ENCODE data around the gene NR2F6. TPM values are rescaled to one million over a fixed set of nuclear protein-coding genes. Genes with fewer than 3 reads are reported as not detected.

Gene NR2F6
- total RNA-seq, 1 experiment from 2014 or later, result 29.8 TPM

DNA sequence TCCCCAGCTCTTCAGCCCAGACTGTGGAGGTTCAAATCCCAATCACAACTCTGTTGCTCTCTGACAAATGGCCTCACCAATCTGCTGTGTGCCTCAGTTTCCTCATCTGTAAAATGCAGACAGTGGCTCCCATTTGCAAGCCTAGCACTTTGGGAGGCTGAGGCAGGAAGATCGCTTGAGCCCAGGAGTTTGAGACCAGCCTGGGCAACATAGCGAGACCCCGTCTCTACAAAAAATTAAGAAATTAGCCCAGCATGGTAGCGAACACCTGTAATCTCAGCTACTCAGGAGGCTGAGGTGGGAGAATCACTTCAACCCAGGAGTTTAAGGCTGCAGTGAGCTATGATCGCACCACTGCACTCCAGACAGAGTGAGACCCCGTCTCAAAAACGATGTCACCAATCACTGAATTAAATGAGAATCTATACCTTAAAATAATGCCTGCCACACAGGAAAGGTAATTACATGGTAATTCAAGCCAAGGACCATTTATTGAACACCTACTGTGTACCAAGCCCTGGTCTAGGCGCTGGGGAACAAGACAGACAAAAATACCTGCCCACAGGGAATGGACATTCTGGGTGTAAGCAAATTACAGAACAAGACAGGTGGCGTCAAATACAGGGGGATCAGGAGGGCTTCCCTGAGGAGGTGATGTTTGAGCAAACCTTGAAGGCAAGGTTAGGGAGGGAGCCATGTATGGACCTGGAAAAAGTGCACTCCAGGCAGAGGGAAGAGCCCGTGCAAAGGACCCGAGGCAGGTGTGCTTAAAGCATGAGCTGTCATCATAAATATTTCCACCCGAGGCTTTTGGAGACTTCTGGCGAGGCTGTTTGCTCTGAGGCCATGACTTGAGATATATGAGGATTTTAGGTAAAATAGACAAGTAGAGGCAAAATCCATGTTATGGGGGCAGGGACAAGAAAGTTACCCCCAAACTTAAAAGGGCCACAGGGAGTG is 7.7 kb downstream of the NR2F6 start:
- no peak for DNase-seq (ENCODE audit: low read depth)

DNA sequence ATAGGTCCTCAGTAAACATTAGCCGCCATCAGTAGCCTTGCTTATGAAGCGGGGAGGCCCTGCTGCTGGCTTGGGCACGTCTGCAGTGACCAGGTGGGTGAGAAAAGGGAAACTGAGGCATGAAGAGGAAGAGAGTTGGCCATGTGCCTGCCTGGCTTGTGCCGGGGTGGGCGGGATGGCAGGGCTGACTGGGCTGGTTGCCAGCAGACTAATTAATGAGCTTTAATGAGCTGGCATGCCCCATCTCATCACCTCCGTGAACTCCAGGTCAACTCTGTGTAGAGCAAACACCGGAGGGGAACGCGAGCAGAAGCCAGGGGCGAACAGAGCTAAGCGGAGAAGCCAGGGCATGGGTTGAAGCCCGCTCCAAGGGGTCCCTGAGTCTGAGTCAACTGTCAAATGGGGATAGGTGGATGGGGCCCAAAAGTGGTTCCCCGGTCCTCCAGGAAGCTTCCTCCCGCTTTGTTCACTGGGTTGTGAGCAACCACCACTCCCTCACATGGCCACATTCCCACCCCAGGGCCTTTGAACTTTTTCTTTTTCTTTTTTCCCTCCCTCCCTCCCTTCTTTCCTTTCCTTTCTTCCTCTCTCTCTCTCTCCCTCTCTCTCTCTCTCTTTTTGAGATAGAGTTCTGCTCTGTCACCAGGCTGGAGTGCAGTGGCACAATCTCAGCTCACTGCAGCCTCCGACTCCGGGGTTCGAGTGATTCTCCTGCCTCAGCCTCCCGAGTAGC is 8.7 kb downstream of the NR2F6 start:
- no peak for DNase-seq (ENCODE audit: low read depth)

DNA sequence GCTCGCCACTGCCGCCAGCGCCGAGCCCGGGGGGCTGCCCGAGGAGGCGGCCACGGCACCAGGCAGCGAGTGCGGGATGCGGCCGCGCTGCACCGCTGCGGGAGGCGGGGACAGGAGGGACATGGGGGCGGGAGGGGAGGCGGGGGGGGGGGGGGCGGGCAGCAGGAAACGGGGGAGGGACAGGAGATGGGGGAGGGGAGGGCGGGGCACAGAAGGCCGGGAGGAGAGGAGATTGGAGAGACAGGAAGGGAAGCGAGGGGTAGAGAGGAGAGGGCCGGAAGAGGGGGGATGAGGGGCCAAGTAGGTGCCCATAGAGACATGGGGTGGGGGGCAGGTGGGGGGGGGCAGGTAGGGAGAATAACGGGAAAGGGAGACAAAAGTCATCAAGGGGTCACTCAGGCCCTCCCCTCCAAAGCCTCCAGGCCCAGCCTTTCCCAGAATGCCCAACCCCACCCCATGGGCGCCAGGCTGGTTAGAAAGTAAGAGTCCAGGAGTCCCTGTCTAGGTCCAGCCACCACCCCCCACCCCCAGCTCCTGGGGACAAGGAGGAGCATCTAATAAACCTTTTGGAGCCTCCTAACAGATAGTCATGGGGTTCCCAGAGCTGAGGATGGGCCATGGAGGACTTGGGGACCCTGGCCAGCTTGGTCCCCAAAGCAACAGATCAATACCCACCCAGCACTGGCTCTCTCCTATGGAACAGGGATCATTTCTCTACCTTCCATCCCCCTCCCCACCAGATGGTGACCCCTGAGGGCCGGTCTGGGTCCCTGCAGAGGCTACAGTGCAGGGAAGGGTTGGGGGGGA is 9.5 kb downstream of the NR2F6 start:
- peak; percentile 60 for DNase-seq (ENCODE audit: low read depth)

DNA sequence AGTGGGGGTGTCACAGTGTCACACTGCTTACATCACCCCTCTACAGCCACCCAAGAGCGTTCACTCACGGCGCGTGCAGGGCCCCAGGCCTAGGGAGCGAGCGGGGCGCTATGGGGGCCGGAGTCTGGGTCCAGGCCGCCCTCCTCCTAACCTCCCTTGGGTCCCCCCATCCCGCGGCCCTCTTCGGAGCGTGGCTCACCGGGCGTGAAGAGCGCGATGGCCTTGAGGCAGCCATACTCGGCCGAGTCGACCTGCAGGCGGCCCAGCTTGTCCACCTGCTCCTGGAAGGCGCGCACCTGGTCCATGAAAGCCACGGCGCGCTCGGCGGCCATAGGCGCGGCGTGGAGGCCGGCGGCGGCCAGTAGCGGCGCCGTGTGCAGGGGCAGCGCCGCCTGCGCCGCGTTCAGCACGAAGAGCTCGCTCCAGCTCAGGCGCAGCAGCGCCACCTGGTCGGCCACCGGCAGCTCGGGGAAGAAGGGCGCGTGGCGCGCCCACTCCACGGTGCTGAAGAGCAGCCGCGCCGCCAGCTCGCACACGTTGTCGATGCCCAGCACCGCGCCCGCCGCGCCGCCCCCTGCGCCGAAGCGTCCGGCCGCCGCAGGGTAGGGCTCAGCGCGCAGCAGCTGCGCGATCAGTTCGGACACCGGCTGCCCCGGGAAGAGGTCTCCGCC is 10.3 kb downstream of the NR2F6 start:
- DNase-seq (ENCODE audit: low read depth), result peak; percentile 72

DNA sequence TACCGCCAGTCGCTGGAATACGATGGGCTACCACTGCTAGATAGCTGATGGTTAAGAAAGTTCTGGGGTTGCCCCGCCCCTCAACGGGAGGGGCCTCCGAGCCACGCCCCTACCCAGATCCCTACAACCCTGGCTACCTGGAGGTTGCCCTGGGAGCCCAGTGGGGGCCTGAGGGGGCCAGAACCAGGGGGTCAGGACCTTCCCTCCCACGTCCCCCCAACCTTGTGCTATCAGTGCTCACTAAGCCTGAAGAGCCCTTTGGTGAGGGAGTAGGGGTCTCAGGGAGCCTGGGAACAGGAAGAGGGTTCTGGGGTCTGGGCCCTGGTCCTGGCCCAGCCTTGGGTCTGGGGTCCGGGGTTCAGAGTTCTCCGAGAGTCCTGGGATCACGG is 10.8 kb downstream of the NR2F6 start:
- DNase-seq (ENCODE audit: low read depth), result peak; percentile 49

DNA sequence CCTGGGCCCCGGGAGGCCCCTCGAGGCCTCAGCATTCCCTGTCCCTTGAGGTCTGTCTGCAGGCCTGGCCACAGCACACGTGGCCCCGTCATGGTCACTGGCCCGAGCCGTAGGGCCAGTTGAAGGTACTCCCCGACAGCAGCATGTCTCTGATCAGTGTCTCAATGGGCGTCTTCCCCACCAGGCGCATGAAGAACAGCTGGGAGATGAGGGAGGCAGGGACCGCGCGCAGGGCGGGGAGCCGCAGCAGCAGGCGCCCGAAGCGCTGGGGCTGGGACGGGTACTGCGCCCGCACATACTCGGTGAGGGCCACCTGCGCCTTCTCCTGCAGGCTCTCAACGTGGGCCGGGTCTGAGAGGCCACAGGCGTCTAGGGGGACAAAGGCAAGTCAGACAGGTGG is 13.5 kb downstream of the NR2F6 start:
- no peak for DNase-seq (ENCODE audit: low read depth)

DNA sequence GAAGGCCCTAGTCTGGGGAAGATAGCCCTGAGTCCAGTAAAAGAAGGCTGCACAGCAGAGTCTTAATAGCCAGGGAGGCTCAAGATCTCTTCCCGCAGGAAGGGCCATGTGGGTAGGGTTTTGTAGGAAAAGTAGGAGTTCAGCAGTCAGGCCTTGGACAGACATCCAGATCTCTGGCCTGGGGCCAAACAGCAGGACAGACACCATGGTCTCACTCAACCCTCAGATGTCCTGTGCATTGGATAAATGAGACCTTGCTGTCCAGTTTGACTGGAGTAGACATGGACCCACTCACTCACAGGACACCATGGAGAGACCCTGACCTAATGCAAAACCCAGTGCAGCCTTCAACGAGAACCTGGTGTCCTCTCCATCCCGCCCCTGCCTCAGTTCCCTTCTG is 15.8 kb downstream of the NR2F6 start:
- DNase-seq (ENCODE audit: low read depth), result no peak

DNA sequence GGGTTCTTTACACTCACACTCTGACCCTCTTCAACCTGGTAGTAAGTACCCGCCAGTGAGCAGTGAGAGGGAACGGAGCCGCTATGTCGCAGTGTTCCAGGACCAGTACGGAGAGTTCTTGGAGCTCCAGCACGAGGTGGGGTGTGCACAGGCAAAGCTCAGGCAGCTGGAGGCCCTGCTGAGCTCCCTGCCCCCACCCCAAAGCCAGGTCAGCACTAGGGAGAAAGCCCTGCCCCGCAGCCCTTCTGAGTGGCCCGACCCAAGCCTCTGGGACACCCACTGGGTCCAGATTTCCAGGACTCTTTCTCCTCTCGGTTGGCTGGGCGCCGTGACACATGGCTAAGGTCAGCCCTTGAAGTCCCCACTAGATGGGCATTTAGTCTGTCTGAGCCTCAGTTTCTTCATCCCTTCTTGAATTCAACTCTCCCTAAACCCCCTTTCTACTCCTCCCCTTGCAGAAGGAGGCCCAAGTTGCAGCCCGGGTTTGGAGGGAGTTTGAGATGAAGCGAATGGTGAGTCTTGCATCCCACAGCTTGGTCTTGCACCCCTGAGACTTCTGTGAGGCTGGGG is 17.8 kb downstream of the NR2F6 start:
- no peak for DNase-seq (ENCODE audit: low read depth)

DNA sequence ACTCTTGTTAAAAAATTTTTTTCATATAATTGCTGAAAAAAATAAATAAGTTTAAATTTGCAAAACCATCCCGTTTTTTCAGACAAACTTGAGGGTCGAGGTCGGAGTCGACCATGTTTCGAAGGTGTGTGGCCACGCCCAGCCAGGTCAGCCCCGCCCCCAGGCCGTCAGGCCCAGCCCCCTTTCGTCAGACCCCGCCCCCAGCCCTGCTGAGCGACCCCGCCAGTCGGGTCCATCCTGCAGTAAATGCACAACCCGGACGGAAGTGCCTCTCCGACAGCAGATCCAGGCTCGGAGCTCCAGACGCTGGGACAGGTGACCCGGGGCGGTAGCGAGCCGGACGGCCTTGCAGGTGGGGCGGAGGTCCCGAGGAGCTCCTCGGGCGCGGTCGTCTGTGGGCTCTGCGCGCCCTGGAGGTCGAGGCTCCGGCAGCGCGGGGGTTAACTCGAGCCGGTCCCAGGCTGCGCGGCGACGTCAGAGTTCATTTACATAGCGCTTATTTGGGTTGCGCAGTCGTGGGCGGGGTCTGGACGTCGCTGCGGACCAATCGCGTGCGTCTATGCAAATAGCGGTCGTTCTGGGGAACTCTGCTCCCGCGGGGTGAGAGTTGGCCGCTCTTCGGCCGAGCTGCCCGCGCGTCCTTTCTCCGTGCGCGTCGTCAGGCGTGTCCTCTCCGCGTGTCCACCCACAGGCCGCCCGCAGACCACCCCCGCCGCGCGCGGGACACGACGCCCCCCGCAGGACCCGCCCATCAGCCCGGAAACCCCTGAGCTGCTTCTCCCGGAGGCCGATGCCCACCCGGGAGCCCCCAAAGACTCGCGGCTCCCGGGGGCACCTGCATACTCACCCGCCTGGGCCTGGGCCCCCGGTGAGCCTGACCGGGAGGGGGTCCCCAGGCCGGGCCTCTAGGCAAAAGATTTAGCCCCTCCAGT is 19.5 kb downstream of the NR2F6 start, which contains the start of gene OCEL1:
TSS of gene OCEL1 (plus strand) at position 225 of the 932 bp plus-strand sequence. CDS start at position 247, 22 bp downstream.
- DNase-seq (ENCODE audit: low read depth), result peak; percentile 98

DNA sequence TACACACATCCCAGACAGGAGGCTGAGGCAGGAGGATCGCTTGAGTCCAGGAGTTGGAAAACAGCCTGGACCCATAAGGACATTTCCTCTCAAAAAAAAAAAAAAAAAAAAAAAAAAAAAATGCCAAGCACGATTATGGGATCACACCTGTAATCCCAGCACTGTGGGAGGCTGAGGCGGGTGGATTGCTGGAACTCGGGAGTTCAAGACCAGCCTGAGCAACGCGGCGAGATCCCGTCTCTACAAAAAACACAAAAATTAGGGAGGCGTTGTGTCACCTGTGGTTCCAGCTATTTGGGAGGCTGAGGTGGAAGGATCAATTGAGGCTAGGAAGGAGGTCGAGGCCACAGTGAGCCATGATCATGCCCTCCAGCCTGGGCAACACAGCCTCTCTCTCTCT is 20.7 kb downstream of the NR2F6 start:
- no peak for DNase-seq (ENCODE audit: low read depth)

DNA sequence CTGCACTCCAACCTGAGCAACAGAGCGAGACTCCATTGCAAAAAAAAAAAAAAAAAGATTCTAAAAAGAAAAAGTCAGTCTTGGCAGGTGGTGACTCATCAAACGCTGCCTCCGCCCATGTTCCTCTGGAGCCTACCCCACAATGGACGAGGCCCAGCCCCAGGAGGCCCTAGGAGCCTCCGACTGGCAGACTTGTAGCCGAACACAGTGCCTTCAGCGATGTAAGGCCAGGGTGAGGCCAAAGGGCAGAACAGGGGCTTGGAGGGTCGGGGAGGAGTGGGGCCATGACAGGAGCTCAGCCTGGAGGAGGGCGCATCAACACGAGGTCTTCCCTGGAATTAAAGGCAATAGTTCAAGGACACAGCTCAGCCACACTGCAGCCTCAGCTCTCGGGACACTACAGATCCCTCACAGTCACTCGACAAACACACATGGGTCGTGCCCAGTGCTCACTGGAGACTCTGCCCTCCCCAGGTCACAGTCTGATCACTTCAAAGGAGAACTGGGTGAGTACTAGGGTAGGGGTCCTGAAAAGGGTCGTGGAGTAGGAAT is 25.4 kb downstream of the NR2F6 start:
- DNase-seq (ENCODE audit: low read depth), result peak; percentile 84

DNA sequence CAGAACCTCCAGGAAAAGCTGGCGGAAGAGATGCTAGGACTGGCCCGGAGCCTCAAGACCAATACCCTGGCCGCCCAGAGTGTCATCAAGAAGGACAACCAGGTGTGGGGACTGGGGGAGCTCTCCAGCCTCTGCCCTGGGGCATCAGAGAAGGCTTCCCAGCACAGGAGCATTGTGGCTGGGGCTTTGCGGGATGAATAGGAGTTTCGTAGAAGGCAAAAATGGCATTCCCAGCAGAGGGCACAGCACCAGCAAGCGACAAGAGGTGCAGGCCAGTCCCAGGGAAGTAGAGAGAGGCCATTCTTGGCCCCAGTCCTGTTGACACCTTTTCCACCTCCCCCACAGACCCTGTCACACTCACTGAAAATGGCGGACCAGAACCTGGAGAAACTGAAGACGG is 26.4 kb downstream of the NR2F6 start:
- no peak for DNase-seq (ENCODE audit: low read depth)

DNA sequence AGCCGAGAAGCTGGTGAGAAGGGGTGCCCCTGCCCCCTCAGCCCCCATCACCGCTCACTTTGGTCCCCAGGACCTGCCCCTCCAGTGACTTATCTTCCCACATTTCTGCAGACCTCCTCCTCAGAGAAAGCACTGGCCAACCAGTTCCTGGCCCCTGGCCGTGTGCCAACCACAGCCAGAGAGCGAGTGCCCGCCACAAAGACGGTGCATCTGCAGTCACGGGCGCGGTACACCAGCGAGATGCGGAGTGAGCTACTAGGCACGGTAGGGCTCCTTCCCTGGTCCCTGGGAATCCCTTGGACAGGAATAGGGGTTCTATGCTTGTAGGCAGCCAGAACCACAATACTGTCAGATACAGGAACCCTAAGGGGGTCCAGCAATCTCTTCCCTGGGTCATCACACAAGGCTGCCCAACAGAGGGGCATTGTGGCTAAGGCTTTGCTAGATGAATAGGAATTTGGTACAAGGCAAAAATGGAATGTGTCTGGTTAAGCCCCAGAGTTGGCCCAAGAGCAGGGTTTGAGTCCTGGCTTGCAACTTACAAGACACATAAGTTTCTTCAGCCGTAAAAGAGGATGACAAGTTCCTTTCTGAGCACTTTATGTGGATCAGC is 29.6 kb downstream of the NR2F6 start:
- DNase-seq (ENCODE audit: low read depth), result no peak

DNA sequence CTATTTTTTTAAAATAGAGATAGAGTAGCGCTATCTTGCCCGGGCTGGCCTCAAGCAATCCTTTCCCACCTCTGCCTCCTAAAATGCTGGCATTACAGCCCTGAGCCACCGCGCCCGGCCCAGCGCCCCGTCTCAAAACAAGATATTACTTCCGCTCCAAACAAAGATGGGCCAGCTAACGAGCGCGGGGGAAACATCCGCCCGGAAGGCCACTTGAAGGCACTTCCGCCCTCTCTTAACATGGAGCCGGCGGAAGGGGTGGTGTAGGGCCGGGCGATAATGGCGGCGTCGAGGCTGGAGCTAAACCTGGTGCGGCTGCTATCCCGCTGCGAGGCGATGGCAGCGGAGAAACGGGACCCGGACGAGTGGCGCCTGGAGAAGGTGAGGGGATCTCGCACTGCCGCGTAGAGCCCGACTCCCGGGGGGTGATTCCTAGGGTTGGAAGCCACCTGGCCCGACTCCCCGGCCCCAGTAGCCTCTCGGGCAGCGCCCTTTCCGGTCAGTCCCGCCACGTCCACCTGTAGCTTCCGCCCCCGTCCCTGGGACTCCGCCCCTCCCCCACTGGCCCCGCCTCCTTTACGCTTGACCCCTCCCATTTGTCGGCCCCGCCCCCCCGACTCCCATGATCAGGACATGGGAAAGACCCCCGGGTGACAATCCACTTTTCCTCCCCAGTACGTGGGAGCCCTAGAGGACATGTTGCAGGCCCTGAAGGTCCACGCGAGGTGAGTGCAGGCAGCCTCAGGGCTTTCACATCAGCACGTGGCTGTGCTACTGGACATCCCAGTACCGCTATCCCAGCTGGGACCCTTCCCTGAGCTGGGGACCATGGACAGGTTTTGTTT is 30.4 kb downstream of the NR2F6 start, which contains the start of gene USE1:
TSS of gene USE1 (plus strand) at position 231 of the 845 bp plus-strand sequence. CDS start at position 280, 49 bp downstream.
- DNase-seq (ENCODE audit: low read depth), result peak; percentile 91

DNA sequence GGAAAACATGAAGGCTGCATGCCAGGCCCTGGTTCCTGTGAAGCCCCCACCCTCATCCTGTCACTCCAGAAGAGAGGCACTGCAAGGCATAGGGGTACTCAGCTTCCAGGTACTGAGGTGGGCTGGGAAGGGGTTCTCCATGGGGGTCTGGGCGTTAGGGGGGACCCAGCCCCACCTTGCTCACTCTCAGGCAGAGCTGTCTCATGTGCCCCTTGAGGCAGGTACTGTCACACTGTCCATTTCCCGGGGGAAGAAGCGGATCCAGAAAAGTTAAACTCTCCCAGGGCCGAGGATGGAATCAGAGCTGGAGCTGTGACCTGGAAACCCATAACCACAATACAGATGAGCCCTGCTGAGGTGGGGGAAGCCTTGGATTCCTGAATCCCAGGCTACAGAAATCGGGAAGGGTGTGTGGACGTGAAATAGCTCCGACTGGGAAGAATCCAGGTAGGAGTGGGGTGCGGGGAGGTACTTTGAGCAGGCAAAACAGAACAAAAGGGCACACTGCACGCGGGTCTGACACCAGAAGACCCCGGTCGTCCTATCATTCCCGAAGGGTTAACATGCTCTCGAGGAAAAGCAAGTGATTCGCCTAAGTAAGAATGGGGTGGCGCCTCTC is 31.1 kb downstream of the NR2F6 start:
- DNase-seq (ENCODE audit: low read depth), result no peak

DNA sequence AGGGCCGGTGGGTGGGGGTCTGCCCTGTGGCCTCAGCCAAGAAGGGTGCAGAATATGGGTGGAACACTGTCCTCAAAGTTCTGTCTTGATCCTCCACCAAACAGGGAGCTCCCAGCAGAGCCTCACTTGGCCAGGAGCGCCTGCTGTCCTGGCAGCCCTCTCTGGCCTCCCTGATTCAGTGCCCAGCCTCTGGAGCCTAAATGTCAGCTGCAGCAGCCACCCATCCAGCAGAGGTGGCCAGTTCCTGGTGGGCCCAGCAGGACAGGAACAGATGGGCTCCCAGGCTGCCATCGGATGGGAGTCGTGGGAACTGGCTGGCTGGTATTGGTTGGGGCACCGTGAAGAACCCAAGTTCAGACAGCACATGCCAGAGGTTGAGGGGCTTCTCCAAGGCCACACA is 32.4 kb downstream of the NR2F6 start:
- DNase-seq (ENCODE audit: low read depth), result no peak
